Liver (tissue), 9 donors: ENCODE measurements around the gene CARS2. TPM values are rescaled to one million over a fixed set of nuclear protein-coding genes. Genes with fewer than 3 reads are reported as not detected.

ENCODE experiments used
- DNase-seq: peaks from one replicate; pipeline ENCODE4 v3.0.0-alpha.2; 2017; ENCODE audit warnings: low spot score
- H3K27ac ChIP-seq, 2 donors: one replicate each; pipeline ENCODE4 v1.7.0; 2013; ENCODE audit warnings: inconsistent platforms in 2 of 2, low read length in 2 of 2, control low read depth in 1 of 2, low read depth in 1 of 2, mild to moderate bottlenecking in 1 of 2
- H3K27me3 ChIP-seq, 4 donors: one replicate each; pipeline versions ENCODE4 v1.6.1 to v1.7.0; 2013; ENCODE audit warnings: low read length in 3 of 4, inconsistent platforms in 1 of 4, mild to moderate bottlenecking in 1 of 4, moderate library complexity in 1 of 4; ENCODE audit not compliant: control insufficient read depth in 4 of 4, insufficient read depth in 4 of 4
- H3K36me3 ChIP-seq, 4 donors: one replicate each; pipeline versions ENCODE4 v1.6.1 to v1.7.0; 2013; ENCODE audit warnings: low read length in 3 of 4, mild to moderate bottlenecking in 3 of 4, low read depth in 1 of 4, moderate library complexity in 1 of 4; ENCODE audit not compliant: control insufficient read depth in 4 of 4, insufficient read depth in 3 of 4
- H3K4me1 ChIP-seq, 4 donors: one replicate each; pipeline versions ENCODE4 v1.6.1 to v1.7.0; 2013; ENCODE audit warnings: low read length in 3 of 4, mild to moderate bottlenecking in 3 of 4, moderate library complexity in 1 of 4; ENCODE audit not compliant: control insufficient read depth in 4 of 4, insufficient read depth in 4 of 4
- H3K4me3 ChIP-seq, 3 donors: one replicate each; pipeline versions ENCODE4 v1.6.1 to v1.7.0; 2013; ENCODE audit warnings: low read length in 3 of 3, control low read depth in 1 of 3, low read depth in 1 of 3, mild to moderate bottlenecking in 1 of 3
- H3K9ac ChIP-seq, 2 donors: one replicate each; pipeline ENCODE4 v1.7.0; 2013; ENCODE audit warnings: low read length in 2 of 2, mild to moderate bottlenecking in 2 of 2, moderate library complexity in 2 of 2, control low read depth in 1 of 2, low read depth in 1 of 2
- H3K9me3 ChIP-seq, 4 donors: one replicate each; pipeline versions ENCODE4 v1.6.1 to v1.7.0; 2013; ENCODE audit warnings: low read length in 3 of 4; ENCODE audit not compliant: control insufficient read depth in 4 of 4
- ATF3 ChIP-seq: IDR thresholded peaks from 2 replicates; pipeline ENCODE4 v1.6.1; 2016; ENCODE audit warnings: antibody characterized with exemption
- CTCF ChIP-seq: fragments of 150-350 bp; IDR thresholded peaks from 2 replicates; pipeline ENCODE4 v1.5.1; 2017; ENCODE audit warnings: improper control_type of control experiment, low read depth, low read length; ENCODE audit not compliant: missing input control
- EGR1 ChIP-seq, 2 donors: IDR thresholded peaks; 2 replicates each; pipeline ENCODE4 v1.6.1; 2016 to 2018; ENCODE audit warnings: antibody characterized with exemption in 2 of 2, low read depth in 2 of 2
- FOXA1 ChIP-seq: IDR thresholded peaks from 2 replicates; pipeline ENCODE4 v1.6.1; 2016; ENCODE audit warnings: antibody characterized with exemption
- FOXA2 ChIP-seq: IDR thresholded peaks from 2 replicates; pipeline ENCODE4 v1.6.1; 2016; ENCODE audit warnings: antibody characterized with exemption
- GABPA ChIP-seq, 2 donors: IDR thresholded peaks in 1 of 2; conservative IDR thresholded peaks in 1 of 2; 2 replicates each; pipeline ENCODE4 v1.6.1; 2016; ENCODE audit warnings: antibody characterized with exemption in 2 of 2, mild to moderate bottlenecking in 1 of 2, moderate library complexity in 1 of 2
- HNF4A ChIP-seq, 2 donors: conservative IDR thresholded peaks; 2 replicates each; pipeline ENCODE4 v1.6.1; 2016; ENCODE audit warnings: antibody characterized with exemption in 2 of 2, mild to moderate bottlenecking in 2 of 2
- HNF4G ChIP-seq: IDR thresholded peaks from 2 replicates; pipeline ENCODE4 v1.6.1; 2016; ENCODE audit warnings: antibody characterized with exemption
- JUND ChIP-seq, 2 donors: IDR thresholded peaks; 2 replicates each; pipeline ENCODE4 v1.6.1; 2016; ENCODE audit warnings: antibody characterized with exemption in 2 of 2
- MAX ChIP-seq: IDR thresholded peaks from 2 replicates; pipeline ENCODE4 v1.6.1; 2016; ENCODE audit warnings: antibody characterized with exemption
- NR2F2 ChIP-seq: IDR thresholded peaks from 2 replicates; pipeline ENCODE4 v1.6.1; 2016; ENCODE audit warnings: antibody characterized with exemption
- REST ChIP-seq: IDR thresholded peaks from 2 replicates; pipeline ENCODE4 v1.6.1; 2016; ENCODE audit warnings: antibody characterized with exemption, mild to moderate bottlenecking
- RXRA ChIP-seq, 2 donors: IDR thresholded peaks; 2 replicates each; pipeline ENCODE4 v1.6.1; 2017 to 2018; ENCODE audit warnings: antibody characterized with exemption in 2 of 2, mild to moderate bottlenecking in 1 of 2
- SP1 ChIP-seq: IDR thresholded peaks from 2 replicates; pipeline ENCODE4 v1.6.1; 2018; ENCODE audit warnings: antibody characterized with exemption, mild to moderate bottlenecking
- TAF1 ChIP-seq: conservative IDR thresholded peaks from 2 replicates; pipeline ENCODE4 v1.6.1; 2016; ENCODE audit warnings: antibody characterized with exemption, mild to moderate bottlenecking
- YY1 ChIP-seq: IDR thresholded peaks from 2 replicates; pipeline ENCODE4 v1.6.1; 2016; ENCODE audit warnings: antibody characterized with exemption, mild to moderate bottlenecking
- ZBTB33 ChIP-seq: IDR thresholded peaks from 2 replicates; pipeline ENCODE4 v1.6.1; 2016; ENCODE audit warnings: antibody characterized with exemption
- WGBS: extraction: QIAGEN DNeasy Blood & Tissue Kit; methylation state at CpG from one replicate; pipeline ENCODE4 v1.1.7; 2013; 5-methylcytosine and 5-hydroxymethylcytosine counted together
- polyA plus RNA-seq, 2 donors: library from polyadenylated mRNA; stranded (reverse) in 1 of 2; unstranded in 1 of 2; fragments of 200-250 nt in 1 of 2; fragments of >200 nt in 1 of 2; fragmentation: Nextera tagmentation in 1 of 2; extraction: Ambion mirVana in 1 of 2; gene quantifications; one replicate each; pipeline versions ENCODE4 v1.2.1 to v1.2.3, GENCODE V29; 2013 to 2015
- total RNA-seq, 2 donors: library from RNA; depleted of rRNA; stranded (reverse); fragments of >200 nt; gene quantifications; one replicate each; pipeline ENCODE4 v1.2.3, GENCODE V29; 2014
- donor health status: healthy.
- donor health status: healthy.
- donor health status: healthy.
- donor health status: healthy.
- donor health status: healthy.

The CARS2 gene
- total and polyA plus RNA-seq, 4 donors, result 28.6 to 44.0 (median 31.4) TPM

GRCh38 chr13:110689041-110689440, 16.9 kb downstream of the CARS2 start:
- no peak overlapping the region for H3K9ac ChIP-seq
- no peaks in the 10 kb centered on the region for H3K27me3 ChIP-seq
- H3K27ac ChIP-seq, result no peak overlapping the region
- no peak overlapping the region for H3K4me3 ChIP-seq
- no peaks in the 10 kb centered on the region for H3K9me3 ChIP-seq
- DNase-seq, result no peak
- peaks cover 0 to 6% (median 4%) of the 10 kb centered on the region in 4 donors for H3K36me3 ChIP-seq
- WGBS, result 86% methylated on average over 9 of the region's 9 CpGs
- peaks cover under 1 to 11% (median 7%) of the 10 kb centered on the region in 4 donors for H3K4me1 ChIP-seq
- TF ChIP-seq RXRA (IDR thresholded peaks at IDR 0.05) (no peak), ZBTB33 (no peak), GABPA (IDR thresholded peaks at IDR 0.05 in 1 of 2, conservative IDR thresholded peaks at IDR 0.05 in 1 of 2) (no peak)

- DNase-seq, result no peak
- no peak overlapping the region for H3K9ac ChIP-seq
- peaks cover 0 to 6% (median 4%) of the 10 kb centered on the region in 4 donors for H3K36me3 ChIP-seq
- peaks cover 4 to 21% (median 14%) of the 10 kb centered on the region in 4 donors for H3K4me1 ChIP-seq
- no peaks in the 10 kb centered on the region for H3K9me3 ChIP-seq
- no peaks in the 10 kb centered on the region for H3K27me3 ChIP-seq
- no peak overlapping the region for H3K4me3 ChIP-seq
- no peak overlapping the region for H3K27ac ChIP-seq
- TF ChIP-seq EGR1 (IDR thresholded peaks at IDR 0.05; ENCODE audit: low read depth in 2 of 2), result no peak
- no peak for TF ChIP-seq FOXA1
- no peak for TF ChIP-seq NR2F2
- TF ChIP-seq RXRA (IDR thresholded peaks at IDR 0.05), result no peak
- TF ChIP-seq CTCF, result no peak
- no peak for TF ChIP-seq ATF3
- 92% methylated on average over 16 of the region's 16 CpGs for WGBS
These were observed 18.2 kb downstream of the CARS2 start for GRCh38 chr13:110687736-110688135.

GRCh38 chr13:110685305-110686020, 20.5 kb downstream of the CARS2 start:
- Histone ChIP-seq H3K4me3 (no peak overlapping the region), H3K4me1 (peaks cover 4 to 21% (median 11%) of the 10 kb centered on the region in 4 donors), H3K27me3 (no peaks in the 10 kb centered on the region), H3K27ac (no peak overlapping the region), H3K9me3 (no peaks in the 10 kb centered on the region), H3K9ac (no peak overlapping the region), H3K36me3 (peaks cover 5 to 11% (median 9%) of the 10 kb centered on the region in 4 donors)
- WGBS, result 92% methylated on average over 11 of the region's 11 CpGs
- no peak for DNase-seq
- TF ChIP-seq ZBTB33, result no peak
- TF ChIP-seq EGR1 (IDR thresholded peaks at IDR 0.05; ENCODE audit: low read depth in 2 of 2), result no peak
- TF ChIP-seq MAX, result no peak
- no peak for TF ChIP-seq FOXA1
- no peak for TF ChIP-seq HNF4A (conservative IDR thresholded peaks at IDR 0.05)
- no peak for TF ChIP-seq RXRA (IDR thresholded peaks at IDR 0.05)
- no peak for TF ChIP-seq REST
- TF ChIP-seq NR2F2, result no peak
- TF ChIP-seq TAF1, result no peak
- TF ChIP-seq HNF4G, result no peak
- TF ChIP-seq SP1, result no peak
- no peak for TF ChIP-seq FOXA2
- no peak for TF ChIP-seq GABPA (IDR thresholded peaks at IDR 0.05 in 1 of 2, conservative IDR thresholded peaks at IDR 0.05 in 1 of 2)
- TF ChIP-seq JUND (IDR thresholded peaks at IDR 0.05), result no peak
- TF ChIP-seq YY1, result no peak
